Measurements from ENCODE around the gene GUCA1A. TPM values are rescaled to one million over a fixed set of nuclear protein-coding genes. Genes with fewer than 3 reads are reported as not detected.

Gene GUCA1A
- total RNA-seq, 1 experiment from 2014 or later = 17.2 TPM

DNA sequence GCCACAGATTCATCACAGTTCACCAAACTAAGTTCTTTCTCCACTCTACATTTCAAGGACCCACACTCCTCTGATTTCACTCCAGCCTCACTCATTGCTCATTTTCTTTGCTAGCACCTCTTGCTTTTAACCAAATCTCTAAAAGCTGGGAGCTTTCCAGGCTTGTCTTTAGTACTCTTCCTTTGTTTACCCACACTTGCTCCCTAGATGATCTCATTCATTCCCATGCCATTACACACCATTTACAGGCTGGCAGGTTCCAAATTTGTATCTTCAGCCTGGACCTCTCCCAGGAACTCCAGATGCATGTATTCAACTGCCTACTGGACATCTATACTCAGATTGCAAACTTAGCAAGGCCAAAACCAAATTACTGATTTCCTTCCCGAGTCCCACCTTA, 26.9 kb downstream of the GUCA1A start:
- peaks cover 2 to 10% (median 8%) of the 10 kb centered on the region in 3 experiments; a peak in 4 of 7 replicates for H3K36me3 Mint-ChIP-seq (ENCODE audit: insufficient read depth in 1 of 3, low read depth in 3 of 3)
- no peak overlapping the region for H2BK12ac ChIP-seq (ENCODE audit: insufficient read length, low read depth, low read length)
- H4K91ac ChIP-seq (ENCODE audit: insufficient read length, low read depth, low read length) = no peak overlapping the region
- no peak overlapping the region for H3K23ac ChIP-seq (ENCODE audit: insufficient read length, low read depth, low read length)
- H3K4me2 ChIP-seq (ENCODE audit: insufficient read depth, insufficient read length, low read length) = no peak overlapping the region
- no peak overlapping the region for H2BK5ac ChIP-seq (ENCODE audit: insufficient read length, low read length)
- H3K4me1 Mint-ChIP-seq = peaks cover 4 to 7% of the 10 kb centered on the region in 2 experiments
- no peak overlapping the region for H3K14ac ChIP-seq (ENCODE audit: insufficient read depth, low read length)
- H3K23me2 ChIP-seq (ENCODE audit: insufficient read length, low read depth, low read length, poor library complexity, severe bottlenecking) = no peaks in the 10 kb centered on the region
- no peak for DNase-seq
- WGBS (ENCODE audit: extremely low coverage, insufficient read length, low lambda C conversion rate) = no CpG with 5 or more reads among the region's 1 CpG
- no peak overlapping the region for H3K9ac ChIP-seq (ENCODE audit: extremely low read depth, insufficient read length, low read length)
- H3K4ac ChIP-seq (ENCODE audit: low read depth, low read length) = no peak overlapping the region
- no peak overlapping the region for H3K18ac ChIP-seq (ENCODE audit: insufficient read length, low read depth, low read length)
- no peak overlapping the region for H4K8ac ChIP-seq (replicated peaks; ENCODE audit: insufficient read length, low read depth, low read length)
- no peaks in the 10 kb centered on the region for H3K9me3 Mint-ChIP-seq
- no peak overlapping the region for H3K4me3 Mint-ChIP-seq
- no peak overlapping the region for H2AFZ ChIP-seq (ENCODE audit: low read length)
- no peak overlapping the region for H3K27ac ChIP-seq (ENCODE audit: insufficient read length, low read depth, low read length)
- H4K5ac ChIP-seq (ENCODE audit: insufficient read length, low read depth, low read length) = no peak overlapping the region
- H2BK20ac ChIP-seq (ENCODE audit: low read depth, low read length, poor library complexity, severe bottlenecking) = no peak overlapping the region
- no peak overlapping the region for H2BK15ac ChIP-seq (ENCODE audit: low read depth, low read length)
- no peak overlapping the region for H3K56ac ChIP-seq (ENCODE audit: insufficient read length, low read depth, low read length)
- H3K27me3 Mint-ChIP-seq (ENCODE audit: low read depth) = no peaks in the 10 kb centered on the region
- no peak overlapping the region for H2AK5ac ChIP-seq (ENCODE audit: insufficient read length, low read length)
- H4K20me1 ChIP-seq (ENCODE audit: control insufficient read depth, insufficient read depth, insufficient read length) = no peaks in the 10 kb centered on the region
- H3K79me2 ChIP-seq (ENCODE audit: insufficient read depth, low read length) = no peaks in the 10 kb centered on the region
- H3K4me1 ChIP-seq (ENCODE audit: insufficient read depth, low read length) = no peaks in the 10 kb centered on the region
- no peak overlapping the region for H2BK120ac ChIP-seq (ENCODE audit: low read depth, low read length, poor library complexity, severe bottlenecking)
- H3K79me1 ChIP-seq (ENCODE audit: insufficient read depth, low read depth, low read length, poor library complexity, severe bottlenecking) = no peaks in the 10 kb centered on the region
- H3T11ph ChIP-seq (ENCODE audit: low read length) = no peak overlapping the region
- H3K27ac Mint-ChIP-seq = peak overlapping the region in 1 of 3 experiments; percentile 33; a peak in 1 of 7 replicates
- no peaks in the 10 kb centered on the region for H3K27me3 ChIP-seq (ENCODE audit: insufficient read depth, low read length)
- TF ChIP-seq, protein P1, sequence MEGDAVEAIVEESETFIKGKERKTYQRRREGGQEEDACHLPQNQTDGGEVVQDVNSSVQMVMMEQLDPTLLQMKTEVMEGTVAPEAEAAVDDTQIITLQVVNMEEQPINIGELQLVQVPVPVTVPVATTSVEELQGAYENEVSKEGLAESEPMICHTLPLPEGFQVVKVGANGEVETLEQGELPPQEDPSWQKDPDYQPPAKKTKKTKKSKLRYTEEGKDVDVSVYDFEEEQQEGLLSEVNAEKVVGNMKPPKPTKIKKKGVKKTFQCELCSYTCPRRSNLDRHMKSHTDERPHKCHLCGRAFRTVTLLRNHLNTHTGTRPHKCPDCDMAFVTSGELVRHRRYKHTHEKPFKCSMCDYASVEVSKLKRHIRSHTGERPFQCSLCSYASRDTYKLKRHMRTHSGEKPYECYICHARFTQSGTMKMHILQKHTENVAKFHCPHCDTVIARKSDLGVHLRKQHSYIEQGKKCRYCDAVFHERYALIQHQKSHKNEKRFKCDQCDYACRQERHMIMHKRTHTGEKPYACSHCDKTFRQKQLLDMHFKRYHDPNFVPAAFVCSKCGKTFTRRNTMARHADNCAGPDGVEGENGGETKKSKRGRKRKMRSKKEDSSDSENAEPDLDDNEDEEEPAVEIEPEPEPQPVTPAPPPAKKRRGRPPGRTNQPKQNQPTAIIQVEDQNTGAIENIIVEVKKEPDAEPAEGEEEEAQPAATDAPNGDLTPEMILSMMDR (conservative IDR thresholded peaks at IDR 0.05) = no peak
- no peaks in the 10 kb centered on the region for H3K9me3 ChIP-seq (ENCODE audit: control insufficient read depth, low read depth, low read length)
